Omental fat pad (tissue), 4 donors: Measurements from ENCODE around the gene BAIAP2. TPM values are rescaled to one million over a fixed set of nuclear protein-coding genes. Genes with fewer than 3 reads are reported as not detected.
"Not testable (repeated sequence)": the region's sequence is repeated elsewhere in the genome, so short reads cannot be mapped to it uniquely, and the experiment has no call there.

ENCODE experiments used
- ATAC-seq: fragments of 150-250 bp; one replicate; pipeline ENCODE4 v1.9.1; 2016; ENCODE audit warnings: mild to moderate bottlenecking, moderate library complexity; ENCODE audit not compliant: low FRiP score
- DNase-seq: peaks from one replicate; pipeline ENCODE4 v3.0.0-alpha.2; 2019; ENCODE audit warnings: low spot score
- total RNA-seq, 4 donors: library from RNA; depleted of rRNA; stranded (reverse); fragments of >200 nt; gene quantifications; one replicate each; pipeline ENCODE4 v1.1.0, GENCODE V29; 2016
- TF ChIP-seq, protein P1 (sequence below), 3 donors: fragments of 450-650 bp; IDR thresholded peaks; one replicate each; pipeline ENCODE4 v1.5.1; 2016 to 2017; ENCODE audit warnings: antibody characterized with exemption in 3 of 3, mild to moderate bottlenecking in 3 of 3, moderate library complexity in 2 of 3

Gene BAIAP2
- total RNA-seq, 4 donors from 2014 or later = 15.9 to 50.2 (median 36.4) TPM

GRCh38 chr17:81147701-81148100 lies 112.8 kb downstream of the BAIAP2 start:
- DNase-seq (no peak), ATAC-seq (no peak)
- TF ChIP-seq, protein P1, sequence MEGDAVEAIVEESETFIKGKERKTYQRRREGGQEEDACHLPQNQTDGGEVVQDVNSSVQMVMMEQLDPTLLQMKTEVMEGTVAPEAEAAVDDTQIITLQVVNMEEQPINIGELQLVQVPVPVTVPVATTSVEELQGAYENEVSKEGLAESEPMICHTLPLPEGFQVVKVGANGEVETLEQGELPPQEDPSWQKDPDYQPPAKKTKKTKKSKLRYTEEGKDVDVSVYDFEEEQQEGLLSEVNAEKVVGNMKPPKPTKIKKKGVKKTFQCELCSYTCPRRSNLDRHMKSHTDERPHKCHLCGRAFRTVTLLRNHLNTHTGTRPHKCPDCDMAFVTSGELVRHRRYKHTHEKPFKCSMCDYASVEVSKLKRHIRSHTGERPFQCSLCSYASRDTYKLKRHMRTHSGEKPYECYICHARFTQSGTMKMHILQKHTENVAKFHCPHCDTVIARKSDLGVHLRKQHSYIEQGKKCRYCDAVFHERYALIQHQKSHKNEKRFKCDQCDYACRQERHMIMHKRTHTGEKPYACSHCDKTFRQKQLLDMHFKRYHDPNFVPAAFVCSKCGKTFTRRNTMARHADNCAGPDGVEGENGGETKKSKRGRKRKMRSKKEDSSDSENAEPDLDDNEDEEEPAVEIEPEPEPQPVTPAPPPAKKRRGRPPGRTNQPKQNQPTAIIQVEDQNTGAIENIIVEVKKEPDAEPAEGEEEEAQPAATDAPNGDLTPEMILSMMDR (IDR thresholded peaks at IDR 0.05) = no peak

DNA sequence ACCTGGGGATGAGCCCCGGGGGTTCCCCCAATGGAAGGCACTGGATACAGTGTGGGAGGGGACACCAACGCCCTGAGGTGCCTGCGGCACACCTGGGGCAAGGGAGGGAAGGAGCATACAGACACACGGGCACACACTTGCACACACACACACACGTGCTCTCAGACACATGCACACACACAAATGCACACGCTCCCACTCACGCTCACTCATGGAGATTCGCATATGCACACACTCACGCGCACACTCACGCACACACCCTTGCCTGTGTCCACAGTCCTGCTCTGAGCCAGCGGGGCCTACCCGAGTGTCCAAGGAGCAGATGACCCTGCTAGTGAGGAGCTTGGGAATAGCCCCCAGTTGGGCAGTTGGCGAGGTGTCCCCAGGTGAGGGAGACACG lies 113.6 kb downstream of the BAIAP2 start:
- TF ChIP-seq, protein P1 (IDR thresholded peaks at IDR 0.05) = no peak
- no peak for ATAC-seq
- no peak for DNase-seq

DNA sequence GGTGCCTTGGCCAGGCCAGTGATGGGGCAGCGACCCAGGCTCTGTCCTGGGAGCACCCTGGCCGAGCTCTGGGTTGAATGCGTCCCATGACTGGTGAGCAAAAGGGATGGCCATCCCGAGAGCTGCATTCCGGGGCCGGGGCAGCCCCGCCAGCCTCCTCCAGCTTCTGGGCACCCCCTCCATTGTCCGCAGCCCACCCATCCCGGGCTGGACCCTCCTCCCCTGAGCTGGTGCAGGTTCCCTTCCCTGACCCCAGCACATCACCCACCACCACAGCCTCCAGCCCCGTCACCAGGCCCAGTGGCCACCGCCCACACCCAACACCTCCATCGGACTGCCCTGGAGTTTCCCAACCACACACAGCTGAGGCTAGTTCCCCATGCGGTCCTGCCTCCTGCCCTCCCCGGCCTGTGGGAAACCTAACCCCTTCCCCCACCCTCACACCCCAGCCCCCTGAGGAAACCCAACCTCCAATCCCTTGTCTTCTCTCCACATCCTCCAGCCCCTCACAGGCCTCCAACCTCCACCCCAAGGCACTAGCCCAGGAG lies 114.1 kb downstream of the BAIAP2 start:
- ATAC-seq (peak; percentile 22), DNase-seq (no peak)
- TF ChIP-seq, protein P1 (IDR thresholded peaks at IDR 0.05) = no peak

DNA sequence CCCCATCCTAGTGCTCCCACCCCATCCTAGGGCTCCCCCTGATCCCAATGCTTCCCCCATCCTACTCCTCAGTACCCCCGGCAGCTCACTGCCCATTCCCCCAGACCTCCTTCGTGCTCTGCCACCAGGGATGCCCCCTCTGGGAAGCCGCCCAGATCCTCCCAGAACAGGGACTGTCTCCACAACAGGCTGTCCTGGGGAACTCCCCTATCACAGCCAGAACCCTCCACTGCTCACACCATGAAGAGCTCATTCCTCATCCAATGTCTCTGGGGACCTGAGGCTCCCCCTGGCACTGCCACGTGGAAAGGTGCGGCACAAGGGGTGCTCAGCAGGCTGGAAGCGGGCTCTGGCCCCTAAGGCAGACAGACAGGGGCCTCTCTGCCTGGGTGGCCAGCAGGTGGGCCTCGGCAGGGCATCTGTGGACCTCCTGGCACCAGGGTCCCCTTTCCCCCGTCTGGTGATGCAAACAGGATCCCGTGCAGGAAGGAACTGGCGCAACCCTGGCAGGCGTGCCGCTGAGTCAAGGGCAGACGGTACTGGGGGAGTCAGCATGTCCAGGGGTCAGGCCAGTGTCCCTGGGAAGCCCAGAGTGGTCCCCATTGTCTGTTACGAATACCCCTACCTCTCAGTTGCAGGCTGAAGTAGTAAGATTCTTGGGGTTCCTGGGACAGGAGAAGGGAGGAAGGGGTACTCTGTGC lies 115.6 kb downstream of the BAIAP2 start:
- TF ChIP-seq, protein P1 (IDR thresholded peaks at IDR 0.05) = no peak
- ATAC-seq (no peak), DNase-seq (no peak)

DNA sequence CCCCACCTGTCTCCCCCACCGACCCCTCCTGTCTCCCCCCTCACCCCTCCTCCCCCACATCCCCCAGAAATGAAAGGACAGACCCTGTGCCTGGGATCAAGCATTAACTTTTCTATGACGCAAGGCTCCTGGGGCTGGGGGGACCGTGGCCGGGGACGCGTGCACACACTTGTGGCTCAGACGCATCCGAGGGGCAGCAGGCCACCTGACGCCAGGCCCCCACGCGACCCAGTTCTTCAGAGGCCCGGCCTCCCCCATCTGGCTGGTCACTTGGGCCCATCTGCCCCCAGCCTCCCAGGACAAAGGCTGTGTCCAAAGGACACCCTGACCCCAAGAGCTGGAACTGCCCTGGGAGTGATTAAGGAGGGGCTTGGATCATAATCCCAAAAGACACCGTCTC lies 116.3 kb downstream of the BAIAP2 start:
- DNase-seq (no peak), ATAC-seq (no peak)
- TF ChIP-seq, protein P1 (IDR thresholded peaks at IDR 0.05) = no peak

DNA sequence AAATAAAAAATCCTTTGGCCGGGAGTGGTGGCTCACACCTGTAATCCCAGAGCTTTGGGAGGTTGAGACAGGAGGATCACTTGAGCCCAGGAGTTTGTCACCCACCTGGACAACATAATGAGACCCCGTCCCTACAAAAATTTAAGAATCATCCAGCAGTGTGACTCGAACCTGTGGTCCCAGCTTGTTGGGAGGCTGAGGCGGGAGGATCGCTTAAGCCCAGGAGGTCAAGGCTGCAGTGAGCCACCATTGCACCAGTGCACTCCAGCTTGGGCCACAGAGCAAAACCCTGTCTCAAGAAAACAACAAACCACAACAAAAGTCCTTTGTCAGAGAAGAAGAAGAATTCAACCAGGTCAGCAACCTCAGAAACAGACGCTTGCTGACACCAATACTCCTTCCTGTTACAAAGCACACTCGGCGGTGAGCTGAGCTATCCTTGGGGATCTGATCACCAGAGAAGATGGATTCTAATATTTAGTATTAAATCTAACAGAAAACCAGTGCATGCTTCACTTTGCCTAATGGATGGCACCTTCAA lies 117.4 kb downstream of the BAIAP2 start:
- no peak for ATAC-seq
- DNase-seq = no peak
- TF ChIP-seq, protein P1 (IDR thresholded peaks at IDR 0.05) = no peak

- TF ChIP-seq, protein P1 (IDR thresholded peaks at IDR 0.05) = no peak
- ATAC-seq (no peak), DNase-seq (no peak)
Measured at GRCh38 chr17:81153340-81153803, 118.4 kb downstream of the BAIAP2 start.

- ATAC-seq, DNase-seq: not testable (repeated sequence)
Measured at GRCh38 chr17:81154016-81154415, 119.1 kb downstream of the BAIAP2 start.
